ENCODE measurements around the gene DIAPH3.

DIAPH3 gene

DNA sequence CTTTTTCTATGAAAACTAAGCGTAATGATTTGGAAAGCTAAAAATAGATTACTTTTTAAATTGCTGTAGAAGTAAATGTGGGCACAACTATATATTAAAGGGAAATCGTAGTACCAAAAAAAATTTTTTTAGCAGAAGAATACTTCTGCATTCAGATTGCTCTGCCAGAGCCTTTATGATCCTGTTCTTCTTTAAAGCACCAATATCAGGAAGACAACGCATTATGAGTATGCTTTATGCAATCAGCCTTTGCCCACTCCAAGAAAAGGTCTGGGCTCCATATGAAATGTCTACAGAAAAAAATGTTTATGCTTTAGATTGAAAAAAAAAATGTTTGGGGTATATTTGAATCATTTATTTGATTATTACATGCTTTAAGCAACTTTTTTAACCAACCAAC is 137.4 kb downstream of the DIAPH3 start:
- DNase-seq (ENCODE audit: low spot score): no peak

DNA sequence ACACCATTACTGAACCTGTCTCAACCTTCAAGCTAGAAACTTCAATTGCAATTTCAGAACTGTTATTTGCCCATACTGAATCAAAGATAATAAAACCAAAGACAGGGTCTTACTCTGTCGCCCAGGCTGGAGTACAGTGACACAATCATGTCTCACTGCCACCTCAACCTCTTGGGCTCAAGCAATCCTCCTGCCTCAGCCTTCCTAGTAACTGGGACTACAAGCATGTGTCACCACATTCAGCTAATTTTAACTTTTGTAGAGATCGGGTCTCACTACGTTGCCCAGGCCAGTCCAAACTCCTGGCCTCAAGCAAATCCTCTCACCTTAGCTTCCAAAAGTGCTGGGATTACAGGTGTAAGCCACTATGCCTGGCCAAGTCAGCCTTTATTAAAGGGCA is 143.4 kb downstream of the DIAPH3 start:
- no peak for DNase-seq (ENCODE audit: low spot score)

DNA sequence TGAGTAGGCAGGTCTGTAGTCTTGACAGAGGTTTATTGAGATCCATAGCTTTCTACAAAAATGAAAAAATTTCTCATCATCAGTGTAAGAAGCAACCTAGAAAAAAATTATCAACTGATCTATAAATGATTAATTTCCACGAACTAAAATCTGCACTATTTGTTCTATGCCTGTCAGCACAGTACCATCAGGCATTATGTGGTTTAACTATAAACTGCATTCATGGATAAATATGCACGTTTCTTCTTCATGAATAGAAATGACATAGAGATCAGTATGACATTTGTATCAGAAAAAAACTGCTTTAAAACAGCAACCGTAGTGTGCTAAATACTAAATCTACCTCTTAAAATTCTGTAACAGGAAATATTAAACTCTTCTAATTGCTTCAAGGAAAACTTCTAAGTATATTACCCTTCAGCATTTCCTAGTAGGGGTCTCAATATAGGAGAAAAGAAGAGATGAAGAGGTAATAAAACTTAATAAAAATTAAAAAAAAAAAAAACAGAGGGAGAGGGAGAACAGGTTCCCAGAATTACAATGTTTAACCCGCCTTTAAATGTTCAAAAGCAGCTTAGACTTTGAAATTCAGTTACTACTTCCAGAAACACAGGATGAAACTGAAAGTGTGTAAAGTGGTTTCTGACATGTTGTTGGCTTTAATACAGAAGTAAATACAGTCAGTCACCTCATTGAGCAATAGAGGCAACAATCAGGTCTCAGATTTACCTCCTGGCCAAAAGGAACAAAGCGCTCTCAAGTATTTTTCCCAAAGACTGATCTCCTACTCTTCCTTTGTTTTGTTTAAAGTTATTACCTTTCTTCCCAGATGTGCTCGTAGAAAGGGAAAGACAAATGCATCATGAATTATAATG is 144.4 kb downstream of the DIAPH3 start:
- no peak for DNase-seq (ENCODE audit: low spot score)

DNA sequence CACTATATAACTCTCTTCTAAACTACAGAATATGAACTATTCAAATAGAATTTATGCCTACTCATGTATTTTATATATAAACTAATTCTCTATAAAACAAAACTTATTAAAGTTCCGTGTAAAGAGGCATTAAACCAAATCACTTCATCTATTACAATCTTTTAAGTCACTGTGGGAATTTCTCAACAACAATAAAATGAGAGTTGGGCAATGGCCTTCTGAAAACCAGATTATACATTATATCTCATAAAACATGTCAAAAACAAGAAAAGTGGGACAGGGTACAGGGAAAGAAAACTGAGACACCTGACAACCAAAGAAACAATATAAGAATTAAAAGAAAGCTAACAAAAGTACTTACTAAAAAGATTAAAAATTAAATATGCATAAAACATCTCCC is 145.2 kb downstream of the DIAPH3 start:
- DNase-seq (ENCODE audit: low spot score): no peak

DNA sequence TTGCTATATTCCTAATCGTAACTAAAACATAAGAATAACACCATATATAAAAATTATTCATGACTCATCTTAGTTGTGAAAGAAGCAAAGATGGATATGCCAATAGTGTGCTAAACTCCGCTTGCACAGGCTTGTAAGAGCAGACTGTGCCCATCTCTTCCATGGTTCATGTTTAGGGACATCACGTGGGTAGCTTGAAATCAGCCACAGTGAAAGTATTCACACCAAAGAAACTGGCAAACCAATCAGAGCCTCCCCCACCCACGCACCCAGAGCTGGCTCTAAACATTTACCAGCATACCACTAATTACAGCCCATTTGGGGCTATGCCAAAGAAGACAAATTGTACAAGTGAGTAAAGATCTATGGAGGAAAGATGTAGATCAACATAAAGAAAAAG is 147.5 kb downstream of the DIAPH3 start:
- DNase-seq (ENCODE audit: low spot score): no peak

DNA sequence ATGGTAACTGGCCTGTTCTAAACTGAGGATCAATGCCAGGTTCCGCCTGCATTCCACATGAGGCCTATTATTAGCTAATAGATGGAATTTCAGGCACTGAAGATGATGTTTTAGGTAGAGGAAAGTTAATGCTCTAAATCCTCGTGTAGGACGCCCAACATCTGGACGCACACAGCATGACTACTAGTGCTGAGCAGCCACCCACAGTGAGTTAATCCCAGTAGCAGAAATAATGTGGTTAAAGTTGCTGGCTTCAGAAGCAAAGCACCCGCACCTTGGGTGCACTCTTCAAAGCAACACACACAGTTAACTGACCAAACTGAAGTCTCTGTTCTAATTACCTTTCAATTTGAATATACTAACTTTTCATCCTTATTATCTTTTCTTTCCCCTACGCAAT is 150.6 kb downstream of the DIAPH3 start:
- DNase-seq (ENCODE audit: low spot score): no peak

DNA sequence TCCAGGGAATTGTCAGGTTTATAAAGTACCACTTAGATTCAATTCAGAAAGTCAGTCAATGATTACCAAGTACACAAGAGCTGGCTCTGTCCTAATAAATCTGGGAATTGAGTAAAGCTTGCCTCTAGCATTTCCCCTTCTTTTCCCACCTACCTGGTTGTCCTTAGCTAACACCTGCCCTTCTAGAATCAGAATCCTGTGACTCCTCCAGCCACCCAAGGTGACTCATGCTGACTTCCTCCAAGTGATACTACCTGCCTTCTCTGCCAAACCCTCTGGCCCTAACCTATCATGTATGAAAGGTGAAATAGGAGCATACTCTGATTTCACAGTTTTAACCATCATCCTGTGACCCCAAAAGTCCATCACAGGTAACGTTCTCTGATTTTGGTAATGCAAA is 151.2 kb downstream of the DIAPH3 start:
- DNase-seq (ENCODE audit: low spot score): no peak

DNA sequence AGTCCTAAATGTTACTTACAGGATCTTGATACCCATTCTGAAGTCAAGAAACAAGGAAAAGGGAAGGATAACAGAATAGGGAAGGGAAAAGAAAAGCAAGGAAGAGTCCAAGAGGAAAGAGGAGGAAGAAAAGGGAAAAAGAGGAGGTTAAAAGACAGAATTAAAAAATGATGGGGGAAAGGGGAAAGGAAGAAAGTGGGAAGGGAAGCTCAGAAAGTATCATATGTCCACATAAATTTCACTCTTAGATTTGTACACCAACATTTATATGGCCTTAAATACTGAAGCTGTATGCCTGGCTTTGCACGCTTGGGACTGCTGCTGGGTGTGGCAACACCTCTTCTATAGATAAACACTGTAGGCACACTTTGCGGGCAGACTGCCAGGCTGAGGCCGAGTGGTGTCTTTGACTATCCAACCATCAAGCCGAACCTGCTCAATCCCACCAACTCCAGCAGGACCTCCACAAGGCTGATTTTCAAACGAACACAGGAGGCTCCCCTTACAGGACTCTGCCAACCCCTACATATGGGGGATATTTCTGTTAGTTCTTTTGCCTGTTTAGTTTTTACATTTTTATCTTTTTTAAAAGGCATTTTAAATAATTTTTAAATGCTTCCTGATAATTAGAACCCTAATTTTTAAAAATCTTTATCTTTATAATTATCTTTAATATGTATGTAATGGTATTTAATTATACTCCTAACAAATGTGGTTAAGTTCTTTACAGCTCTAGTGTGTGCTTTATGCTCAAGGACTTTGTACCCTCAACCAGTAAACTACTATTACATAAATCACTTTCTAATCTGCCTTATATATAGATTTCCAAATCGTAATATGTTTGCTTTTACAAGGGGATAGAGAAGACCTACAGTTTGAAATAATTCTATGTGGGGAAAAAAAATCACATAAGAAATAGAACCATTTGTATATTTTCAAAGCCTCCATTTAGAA is 154.2 kb downstream of the DIAPH3 start:
- peak; percentile 82 for DNase-seq (ENCODE audit: low spot score)

DNA sequence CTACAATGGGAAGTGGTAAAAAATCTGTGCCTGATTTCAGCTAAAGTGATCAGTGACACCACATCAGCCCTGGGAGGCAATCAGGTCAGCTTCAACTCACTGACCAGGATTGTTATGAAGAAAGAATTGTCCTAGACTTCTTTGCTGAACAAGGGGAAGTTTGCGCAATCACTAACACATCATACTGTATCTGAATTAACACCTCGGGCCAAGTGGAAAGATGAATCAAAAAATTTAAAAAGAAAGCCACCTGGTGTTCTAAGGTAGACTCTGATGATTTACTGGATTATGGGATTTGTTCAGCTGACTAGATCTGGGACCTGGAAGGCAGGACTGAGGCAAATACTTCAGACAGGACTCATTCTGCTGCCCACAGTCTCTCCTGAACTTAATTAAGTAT is 161.8 kb downstream of the DIAPH3 start:
- DNase-seq (ENCODE audit: low spot score): no peak

DNA sequence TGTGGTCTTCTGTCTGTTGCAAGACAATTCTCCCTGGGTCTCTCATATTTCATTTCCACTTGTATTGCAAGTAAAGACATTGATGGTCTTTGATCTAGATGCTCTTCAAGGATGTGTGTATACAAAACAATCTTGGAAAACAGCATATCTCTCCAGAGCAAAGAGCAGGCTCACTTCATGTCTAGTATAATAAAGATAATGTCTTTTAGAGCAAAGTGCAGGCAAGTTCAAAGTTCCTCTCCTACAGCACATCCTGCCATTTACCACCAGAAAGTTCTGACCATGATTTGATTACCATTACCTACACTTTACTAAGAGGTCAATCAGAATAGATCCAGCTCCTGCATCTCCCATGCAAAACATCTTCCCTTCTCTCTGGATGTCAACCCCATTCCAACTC is 162.8 kb downstream of the DIAPH3 start:
- no peak for DNase-seq (ENCODE audit: low spot score)

DNA sequence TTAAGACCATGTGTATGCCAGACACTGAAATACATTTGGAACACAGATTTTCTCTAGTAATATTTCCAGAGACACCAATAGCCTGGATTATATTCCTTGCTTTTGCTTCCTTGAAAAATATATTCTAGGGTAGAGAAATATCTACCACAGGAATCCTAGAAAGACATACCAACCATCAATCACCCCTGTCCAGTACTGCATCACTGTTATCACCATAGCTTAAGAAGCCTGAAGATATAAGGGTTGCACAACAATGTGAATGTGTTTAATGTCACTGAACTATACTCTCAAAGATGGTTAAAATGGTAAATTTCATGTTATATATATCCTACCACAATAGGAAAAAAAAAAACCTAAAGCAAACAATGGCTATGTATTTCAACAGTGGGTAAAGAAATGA is 163.6 kb downstream of the DIAPH3 start:
- DNase-seq (ENCODE audit: low spot score): no peak

DNA sequence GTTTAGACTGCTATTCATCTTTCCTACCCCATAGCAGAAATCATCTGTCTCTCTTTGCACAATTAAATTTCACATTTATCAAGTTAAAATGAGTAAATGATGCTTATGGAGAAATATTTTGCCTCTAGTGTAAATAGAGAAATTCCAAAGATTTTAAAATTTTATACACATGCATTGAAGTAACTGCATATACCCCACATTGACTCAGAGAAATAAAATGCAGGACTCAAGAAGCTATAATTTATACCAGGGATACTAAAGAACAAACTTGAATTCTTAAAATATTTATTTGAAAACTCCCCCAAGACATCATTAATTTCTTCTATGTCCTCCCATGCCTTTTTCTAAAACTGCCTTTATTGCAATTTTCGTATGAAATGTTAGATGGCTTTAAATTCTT is 165.8 kb downstream of the DIAPH3 start:
- DNase-seq (ENCODE audit: low spot score): no peak

DNA sequence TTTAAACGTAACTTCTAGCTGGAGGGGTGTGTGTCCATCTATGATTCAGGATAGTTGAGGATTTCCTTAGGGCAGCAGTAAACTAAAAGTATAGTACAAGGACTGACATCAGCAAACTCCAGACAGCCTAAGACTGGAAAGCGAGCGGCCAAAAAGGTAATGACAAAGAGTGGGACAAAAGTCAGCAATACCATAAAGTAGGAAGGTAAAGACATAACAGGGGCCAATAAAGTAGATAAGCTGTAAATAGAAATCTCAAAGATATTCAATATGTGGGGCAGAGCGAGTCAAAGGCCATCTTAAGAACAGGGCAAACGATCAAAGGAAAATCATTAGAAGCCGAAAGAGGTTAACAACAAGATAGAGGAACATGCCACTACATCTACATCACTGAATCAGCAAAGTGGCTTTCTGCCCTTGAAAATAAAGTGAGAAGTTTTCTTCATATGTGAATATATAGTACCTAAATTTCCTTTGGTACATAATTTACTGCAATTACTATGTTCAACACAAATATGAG is 167.2 kb downstream of the DIAPH3 start:
- DNase-seq (ENCODE audit: low spot score): no peak

DNA sequence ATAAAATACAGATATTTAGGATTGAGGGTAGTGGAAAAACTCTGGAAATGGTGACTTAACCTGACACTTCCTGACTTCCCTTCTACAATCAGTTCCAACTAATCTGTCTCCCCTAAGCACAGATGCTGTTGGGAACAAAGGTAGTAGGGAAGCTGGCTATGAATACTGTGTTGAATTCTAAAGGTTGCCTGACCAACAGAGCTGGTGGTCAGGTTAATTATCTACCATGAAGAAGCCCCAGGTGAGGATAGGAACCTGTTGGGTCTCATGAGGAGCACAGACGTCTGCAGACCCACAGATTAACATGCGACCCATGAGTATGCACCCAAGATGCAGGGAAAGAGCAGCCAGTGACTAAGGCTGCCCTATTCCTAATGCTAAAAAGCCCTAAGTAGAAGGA is 172.3 kb downstream of the DIAPH3 start:
- no peak for DNase-seq (ENCODE audit: low spot score)

DNA sequence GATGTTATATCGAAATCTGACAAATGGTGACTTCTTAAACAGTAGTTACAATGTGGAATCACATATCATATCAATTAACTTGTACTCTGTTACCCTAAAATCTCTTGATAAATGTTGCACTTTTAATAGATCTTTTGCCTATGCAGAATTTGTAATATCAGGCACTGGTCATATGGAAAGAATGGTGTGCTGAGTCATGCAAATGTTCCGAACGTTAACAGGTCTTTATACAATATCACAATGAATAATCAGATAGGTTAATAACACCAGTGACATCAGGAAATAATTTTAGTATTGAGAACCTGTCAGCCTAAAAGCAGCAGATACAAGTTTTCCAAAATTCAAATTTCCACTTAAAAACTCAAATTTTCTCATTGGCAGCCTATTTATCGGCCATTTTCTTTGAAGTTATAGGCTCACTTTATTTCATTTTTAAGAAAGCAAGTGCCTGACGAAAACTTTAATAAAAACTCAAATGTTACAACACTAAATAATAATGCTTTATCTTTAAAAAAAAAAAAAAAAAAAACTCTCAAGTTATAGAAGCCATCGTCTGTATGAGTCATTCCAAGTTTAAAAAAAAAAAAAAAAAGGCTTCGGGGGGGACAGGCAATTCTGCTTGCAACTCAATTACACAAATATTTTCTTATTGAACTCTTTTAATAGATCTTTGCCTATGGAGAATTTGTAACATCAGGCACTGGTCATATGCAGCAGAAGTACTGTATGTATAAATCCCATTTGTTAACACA is 180.9 kb downstream of the DIAPH3 start:
- no peak for DNase-seq (ENCODE audit: low spot score)

DNA sequence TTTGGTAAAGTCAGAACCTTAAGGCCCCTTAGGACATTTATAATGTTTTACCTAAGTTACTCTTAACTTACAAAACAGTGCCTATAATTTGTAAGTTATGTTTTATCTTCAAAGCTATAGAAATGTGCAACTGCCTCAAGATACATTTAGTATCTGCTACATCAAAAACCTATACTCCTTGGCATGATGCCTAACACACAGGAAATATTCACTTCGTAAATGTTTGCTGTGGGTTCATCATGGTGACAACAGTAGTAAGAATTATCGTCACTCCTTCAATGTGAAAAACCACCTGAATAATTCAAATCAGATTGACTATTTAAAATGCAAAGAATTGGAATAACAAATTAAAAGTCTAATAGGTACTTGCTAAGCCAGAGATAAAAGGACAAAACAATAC is 184.1 kb downstream of the DIAPH3 start:
- no peak for DNase-seq (ENCODE audit: low spot score)

DNA sequence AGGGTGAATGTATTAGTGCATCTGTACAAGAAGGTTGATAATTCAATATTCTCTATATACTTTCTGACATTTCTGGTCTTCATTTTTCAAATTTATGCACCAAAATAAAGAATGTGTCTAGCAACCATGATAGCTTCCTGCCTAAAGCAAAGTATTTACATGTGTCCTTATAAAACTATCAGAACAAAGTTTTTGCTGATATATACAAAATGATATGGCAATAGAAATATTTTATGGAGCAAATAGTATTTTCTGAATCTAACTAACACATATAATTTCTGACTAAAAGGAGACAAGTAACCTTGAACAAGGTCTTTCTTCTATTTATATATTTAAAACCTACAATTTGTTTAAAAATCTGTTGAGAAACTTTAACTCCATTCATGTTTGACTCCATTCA is 184.9 kb downstream of the DIAPH3 start:
- no peak for DNase-seq (ENCODE audit: low spot score)

DNA sequence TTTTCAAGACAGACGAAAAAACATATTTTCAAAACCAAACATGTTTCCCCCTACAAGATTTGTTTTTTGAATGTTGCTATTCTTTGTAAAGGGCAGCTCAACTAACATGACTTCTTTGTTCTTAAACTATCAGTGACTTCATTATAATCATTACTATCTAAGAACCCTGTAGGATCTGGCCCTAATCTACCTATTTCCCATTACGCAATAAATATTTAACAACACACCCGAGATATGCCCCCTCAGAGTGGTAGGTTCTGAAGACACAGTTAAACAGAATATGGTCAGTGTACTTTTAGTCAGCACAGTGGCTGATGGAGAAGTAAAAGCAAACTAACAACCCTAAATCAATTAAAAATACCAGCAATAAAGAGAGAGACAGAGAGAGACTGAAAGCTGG is 186.9 kb downstream of the DIAPH3 start:
- DNase-seq (ENCODE audit: low spot score): no peak

DNA sequence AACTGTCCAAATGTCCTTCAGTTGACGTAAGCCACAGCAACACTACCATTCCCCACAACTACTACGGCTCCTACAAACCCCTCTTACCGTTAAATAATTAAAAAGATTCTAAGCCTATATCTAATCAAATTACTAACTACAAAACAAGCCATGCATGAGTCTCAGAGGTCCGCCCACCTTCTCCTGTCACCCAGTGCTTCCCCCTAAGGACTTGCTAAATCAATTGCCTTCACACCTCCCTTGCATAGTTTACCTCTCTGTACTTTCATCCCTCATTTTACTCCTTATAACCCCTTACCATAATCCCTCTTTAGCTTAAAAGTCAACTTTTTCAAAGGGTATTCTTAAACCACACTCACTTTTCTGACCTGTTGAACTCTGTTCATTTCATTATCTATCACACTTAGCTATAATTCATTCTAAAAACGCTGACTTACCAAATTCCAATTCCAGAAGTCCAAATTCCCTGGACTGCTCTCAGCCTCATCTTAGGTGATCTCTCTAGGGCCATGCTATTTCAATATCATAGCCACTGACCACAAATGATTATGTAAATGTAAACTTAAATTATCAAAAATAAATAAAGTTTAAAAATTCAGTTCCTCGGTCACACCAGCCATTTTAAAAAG is 187.8 kb downstream of the DIAPH3 start:
- no peak for DNase-seq (ENCODE audit: low spot score)

DNA sequence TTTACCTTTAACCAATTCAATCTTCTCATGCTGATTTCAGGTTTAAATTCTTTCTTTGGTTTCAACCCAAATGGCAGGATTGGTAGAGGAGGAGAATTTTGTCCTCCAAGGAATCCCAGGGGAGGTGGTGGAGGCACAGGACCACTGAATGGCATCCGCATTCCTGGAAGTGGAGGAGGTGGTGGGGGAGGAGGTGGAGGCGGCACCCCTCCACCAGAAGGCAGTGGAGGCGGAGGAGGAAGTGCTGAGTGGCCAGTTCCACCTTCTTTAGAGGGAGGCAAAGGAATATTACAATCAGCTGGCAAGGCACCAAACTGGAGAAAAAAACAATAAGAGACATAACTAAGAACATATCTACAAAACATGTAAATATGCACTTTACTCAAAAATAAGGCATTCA is 192.9 kb downstream of the DIAPH3 start:
- DNase-seq (ENCODE audit: low spot score): no peak

DNA sequence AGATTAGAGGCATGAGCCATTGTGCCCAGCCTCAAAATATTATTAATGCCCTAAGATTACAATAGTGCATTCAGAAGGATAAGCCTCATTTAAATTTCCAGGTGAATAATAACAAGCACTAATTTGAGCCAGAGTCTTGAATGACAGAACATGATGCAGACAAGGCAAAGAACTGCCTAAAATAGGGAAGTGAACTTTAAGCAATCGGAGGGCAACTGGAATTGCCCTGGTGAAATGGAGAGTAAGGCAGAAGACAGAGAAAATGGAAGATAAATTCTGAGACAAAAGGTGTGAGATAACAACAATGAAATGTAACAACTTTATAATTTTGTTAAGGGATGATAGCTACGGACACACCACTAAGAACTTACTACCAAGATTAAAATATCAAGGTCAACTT is 199.9 kb downstream of the DIAPH3 start:
- DNase-seq (ENCODE audit: low spot score): no peak

DNA sequence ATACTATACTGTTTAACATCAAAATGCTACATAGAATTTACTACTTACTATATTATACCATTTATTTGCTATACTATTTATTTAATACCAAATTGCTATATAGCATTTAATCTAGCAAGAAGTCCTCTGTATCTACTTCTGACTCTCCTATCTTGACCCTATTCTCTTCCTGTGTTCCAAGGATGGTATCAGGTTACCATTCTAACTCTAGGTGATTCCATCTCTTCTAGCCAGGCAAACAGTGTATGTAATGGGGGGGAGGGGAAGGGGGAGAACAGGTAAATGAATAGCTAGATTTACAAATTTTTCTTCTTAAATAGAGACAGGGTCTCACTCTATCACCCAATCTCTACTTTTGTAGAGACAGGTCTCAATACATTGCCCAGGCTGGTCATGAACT is 200.3 kb downstream of the DIAPH3 start:
- DNase-seq (ENCODE audit: low spot score): no peak
